ENCODE data around the gene ZNF701. TPM values are rescaled to one million over a fixed set of nuclear protein-coding genes. Genes with fewer than 3 reads are reported as not detected.
"Not testable (repeated sequence)": the region's sequence is repeated elsewhere in the genome, so short reads cannot be mapped to it uniquely, and the experiment has no call there.

ZNF701 gene
- total and polyA plus RNA-seq, 12 donors: 3.0 to 27.9 (median 20.1) TPM

DNA sequence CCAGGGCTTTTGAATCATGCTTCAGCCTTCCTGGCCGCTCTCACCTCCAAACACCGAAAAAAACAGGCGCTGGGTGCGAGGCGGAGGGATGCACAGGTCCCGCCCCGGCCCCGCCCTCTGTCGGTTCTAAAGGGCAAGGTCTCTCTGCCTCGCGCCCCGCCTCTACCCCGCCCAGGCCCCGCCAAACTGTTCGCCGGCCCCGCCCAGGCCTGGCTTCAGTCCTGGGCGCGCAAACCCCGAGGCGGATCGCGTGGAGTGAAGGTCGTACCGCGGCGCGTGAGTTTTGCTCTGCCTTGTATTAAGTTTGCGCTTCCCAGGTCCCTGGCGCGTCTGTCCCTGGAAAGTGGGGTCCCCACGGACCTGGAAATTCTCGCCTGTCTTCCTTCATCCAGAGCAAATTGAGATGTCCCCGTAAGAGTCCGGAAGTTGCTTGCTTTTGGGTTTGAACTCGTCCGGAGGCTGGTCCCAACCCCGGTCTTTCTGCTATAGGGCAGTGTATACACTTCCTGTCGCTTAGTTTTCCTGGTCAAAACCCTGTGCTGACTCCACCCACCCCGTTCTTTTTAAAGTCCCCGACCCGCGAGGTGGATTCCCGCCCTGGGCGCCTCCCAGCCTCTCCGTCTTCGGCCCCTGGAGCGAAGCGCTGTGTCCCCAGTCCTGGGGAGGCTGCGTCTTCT, 34.2 kb upstream of the ZNF701 start:
- H3K4me3 ChIP-seq: peak overlapping the region; percentile 29 to 72 (median 62)
- peak overlapping the region in 9 of 10 donors; percentile 56 to 89 (median 77) for H3K27ac ChIP-seq
- DNase-seq: peak; percentile 90 to 92
- no peaks in the 10 kb centered on the region for H3K27me3 ChIP-seq
- H3K4me1 ChIP-seq: peaks cover 0 to 37% (median 18%) of the 10 kb centered on the region in 9 donors
- H3K9me3 ChIP-seq: peaks cover 0 to 11% (median 0%) of the 10 kb centered on the region in 11 donors
- WGBS, 2 donors: 0 to 2% methylated on average over 50 of the region's 50 CpGs
- intact Hi-C loops (cut with DNase I): no loop called here
- peak in 8 of 9 donors; percentile 17 to 49 (median 38) for TF ChIP-seq CTCF (IDR thresholded peaks at IDR 0.05)
- H3K36me3 ChIP-seq: peaks cover 0 to 34% (median 0%) of the 10 kb centered on the region in 9 donors
- ATAC-seq: peak; percentile 92 to 99 (median 98)

GRCh38 chr19:52536448-52536800, 33.7 kb upstream of the ZNF701 start:
- WGBS, 2 donors: 14 to 16% methylated on average over 17 of the region's 17 CpGs
- Histone ChIP-seq H3K27ac (peak overlapping the region in 9 of 10 donors; percentile 56 to 89 (median 77)), H3K4me1 (peaks cover 0 to 37% (median 18%) of the 10 kb centered on the region in 9 donors), H3K36me3 (peaks cover 0 to 31% (median 0%) of the 10 kb centered on the region in 9 donors), H3K27me3 (no peaks in the 10 kb centered on the region), H3K9me3 (peaks cover 0 to 11% (median 0%) of the 10 kb centered on the region in 11 donors), H3K4me3 (peak overlapping the region; percentile 29 to 72 (median 62))
- no peak for DNase-seq
- TF ChIP-seq CTCF (IDR thresholded peaks at IDR 0.05): no peak
- intact Hi-C loops (cut with DNase I): no loop called here
- peak; percentile 27 to 51 (median 32) for ATAC-seq

DNA sequence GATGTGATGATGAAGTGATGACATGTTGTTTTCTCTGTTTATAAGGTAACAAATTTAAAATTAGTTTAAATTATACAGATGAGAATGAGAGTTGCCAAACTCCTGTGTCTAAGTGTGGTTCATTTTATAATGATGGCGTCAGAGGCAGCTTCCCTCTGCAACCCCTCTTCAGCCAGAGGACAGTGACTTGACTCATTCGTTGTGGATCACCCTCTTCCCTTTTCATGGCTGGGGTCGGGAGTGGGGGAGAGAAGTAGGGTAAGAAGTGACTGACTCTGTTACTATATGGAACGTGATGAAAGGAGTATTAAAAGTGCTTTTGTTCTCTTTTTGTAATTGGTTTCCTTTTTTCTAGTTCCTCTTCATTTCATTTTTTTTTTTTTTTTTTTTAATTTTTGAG, 31.3 kb upstream of the ZNF701 start:
- Histone ChIP-seq H3K9me3 (peaks cover 0 to 17% (median 0%) of the 10 kb centered on the region in 11 donors), H3K36me3 (peaks cover 0 to 36% (median 7%) of the 10 kb centered on the region in 9 donors), H3K4me1 (peaks cover 0 to 33% (median 18%) of the 10 kb centered on the region in 9 donors)
- ATAC-seq; intact Hi-C loops (cut with DNase I); H3K27me3 ChIP-seq; DNase-seq; H3K27ac ChIP-seq; H3K4me3 ChIP-seq: not testable (repeated sequence)
- WGBS, 2 donors: 65 to 72% methylated on average over 4 of the region's 4 CpGs

DNA sequence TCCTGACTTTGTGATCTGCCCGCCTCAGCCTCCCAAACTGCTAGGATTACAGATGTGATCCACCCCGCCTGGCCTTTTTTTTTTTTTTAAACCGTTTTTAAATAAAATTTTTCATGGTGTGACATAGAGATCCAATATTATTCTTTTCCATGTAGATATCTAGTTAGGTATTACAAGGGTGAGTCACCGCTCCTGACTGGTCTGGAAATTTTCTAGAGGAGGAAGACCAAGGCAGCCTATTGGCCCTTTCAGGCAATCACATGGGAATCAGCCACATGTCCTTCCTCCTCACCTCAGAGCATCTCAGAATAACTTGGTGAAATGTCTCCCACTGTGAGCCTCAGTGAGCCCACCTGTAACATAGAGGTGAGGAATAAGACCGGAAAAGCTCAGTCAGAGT, 28.9 kb upstream of the ZNF701 start:
- H3K4me3 ChIP-seq; H3K27ac ChIP-seq; DNase-seq; H3K27me3 ChIP-seq; ATAC-seq; intact Hi-C loops (cut with DNase I): not testable (repeated sequence)
- Histone ChIP-seq H3K4me1 (peaks cover 0 to 14% (median 3%) of the 10 kb centered on the region in 9 donors), H3K36me3 (peaks cover 0 to 53% (median 23%) of the 10 kb centered on the region in 9 donors), H3K9me3 (peaks cover 0 to 22% (median 0%) of the 10 kb centered on the region in 11 donors)
- WGBS, 2 donors: 95 to 98% methylated on average over 5 of the region's 5 CpGs

GRCh38 chr19:52541608-52542007, 28.5 kb upstream of the ZNF701 start:
- H3K9me3 ChIP-seq: peaks cover 0 to 26% (median 0%) of the 10 kb centered on the region in 11 donors
- DNase-seq (no peak), ATAC-seq (no peak)
- no peak overlapping the region for H3K4me3 ChIP-seq
- H3K4me1 ChIP-seq: peaks cover 0 to 11% (median 0%) of the 10 kb centered on the region in 9 donors
- WGBS, 2 donors: 85 to 86% methylated on average over 5 of the region's 5 CpGs
- H3K27me3 ChIP-seq: no peaks in the 10 kb centered on the region
- no peak overlapping the region for H3K27ac ChIP-seq
- H3K36me3 ChIP-seq: peaks cover 0 to 58% (median 27%) of the 10 kb centered on the region in 9 donors
- no peak for TF ChIP-seq CTCF (IDR thresholded peaks at IDR 0.05)
- intact Hi-C loops (cut with DNase I): no loop called here

DNA sequence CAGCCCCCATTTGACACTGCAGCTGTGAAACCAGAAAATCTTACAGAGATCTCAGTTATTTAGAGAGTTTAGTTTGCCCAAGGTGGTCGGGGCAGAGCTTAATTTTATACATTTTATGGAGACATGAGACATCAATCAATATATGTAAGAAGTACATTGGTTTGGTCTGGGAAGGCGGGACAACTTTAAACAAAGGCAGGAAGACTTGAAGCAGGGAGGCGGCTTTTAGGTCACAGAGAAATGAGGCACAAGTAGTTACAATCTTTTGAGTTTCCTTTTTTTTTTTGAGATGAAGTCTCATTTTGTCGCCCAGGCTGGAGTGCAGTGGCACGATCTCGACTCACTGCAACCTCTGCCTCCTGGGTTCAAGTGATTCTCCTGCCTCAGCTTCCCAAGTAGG, 27.5 kb upstream of the ZNF701 start:
- ATAC-seq: peak in 3 of 8 donors; percentile 19 to 48 (median 37)
- DNase-seq; H3K4me1 ChIP-seq; H3K27me3 ChIP-seq; intact Hi-C loops (cut with DNase I): not testable (repeated sequence)
- Histone ChIP-seq H3K4me3 (peak overlapping the region in 1 of 10 donors; percentile 20), H3K9me3 (peaks cover 0 to 36% (median 0%) of the 10 kb centered on the region in 11 donors), H3K36me3 (peaks cover 0 to 67% (median 37%) of the 10 kb centered on the region in 9 donors), H3K27ac (peak overlapping the region in 7 of 10 donors; percentile 16 to 70 (median 40))
- 60 to 69% methylated on average over 6 of the region's 6 CpGs for WGBS, 2 donors

Measured in heart right ventricle (tissue), 16 donors.